Vagina (tissue), 2 donors: ENCODE data around the gene TSPAN13. TPM values are rescaled to one million over a fixed set of nuclear protein-coding genes. Genes with fewer than 3 reads are reported as not detected.

Experiments used
- DNase-seq, 2 donors: peaks; one replicate each; pipeline ENCODE4 v3.0.0-alpha.2; 2017; ENCODE audit errors: extremely low spot score in 2 of 2
- H3K27ac ChIP-seq: fragments of 200-600 bp; sonication (generic); one replicate; pipeline ENCODE4 v1.5.1; 2019
- H3K27me3 ChIP-seq: fragments of 200-600 bp; sonication (generic); one replicate; pipeline ENCODE4 v1.5.1; 2019
- H3K36me3 ChIP-seq, 2 donors: fragments of 200-600 bp; sonication (generic); one replicate each; pipeline ENCODE4 v1.5.1; 2017 to 2019
- H3K4me1 ChIP-seq: fragments of 200-600 bp; sonication (generic); one replicate; pipeline ENCODE4 v1.5.1; 2019
- H3K4me3 ChIP-seq, 2 donors: fragments of 200-600 bp; sonication (generic); 1 replicate in 1 of 2; 2 replicates in 1 of 2; pipeline ENCODE4 v1.5.1; 2016 to 2019
- H3K9me3 ChIP-seq: fragments of 200-600 bp; sonication (generic); one replicate; pipeline ENCODE4 v1.5.1; 2019
- POLR2A ChIP-seq, 2 donors: fragments of 450-650 bp; IDR thresholded peaks; one replicate each; pipeline ENCODE4 v1.6.1; 2017; ENCODE audit warnings: antibody characterized with exemption in 2 of 2, mild to moderate bottlenecking in 2 of 2, moderate library complexity in 2 of 2
- POLR2AphosphoS5 ChIP-seq, 2 donors: sonication (generic); formaldehyde crosslinking; IDR thresholded peaks; one replicate each; pipeline ENCODE4 v1.9.0; 2017; ENCODE audit warnings: antibody characterized with exemption in 2 of 2, mild to moderate bottlenecking in 2 of 2, low read depth in 1 of 2; ENCODE audit not compliant: insufficient read depth in 1 of 2
- intact Hi-C: fragments of 100-400 bp; cut with DNase I; formaldehyde crosslinking; loops from one replicate; pipeline ENCODE4 v1.15.1; 2023
- total RNA-seq: library from RNA; depleted of rRNA; stranded (reverse); fragments of >200 nt; gene quantifications from one replicate; pipeline ENCODE4 v1.2.3, GENCODE V29; 2016
- TF ChIP-seq, protein P1 (sequence below), 3 experiments: fragments of 450-650 bp in 2 of 3; fragments of 200-600 bp in 1 of 3; sonication (generic) in 1 of 3; IDR thresholded peaks; one replicate each; pipeline ENCODE4 v1.5.1; 2017 to 2019; ENCODE audit warnings: antibody characterized with exemption in 3 of 3, mild to moderate bottlenecking in 2 of 3, moderate library complexity in 2 of 3

Gene TSPAN13
- total RNA-seq, 1 donor from 2014 or later = 13.8 TPM

DNA sequence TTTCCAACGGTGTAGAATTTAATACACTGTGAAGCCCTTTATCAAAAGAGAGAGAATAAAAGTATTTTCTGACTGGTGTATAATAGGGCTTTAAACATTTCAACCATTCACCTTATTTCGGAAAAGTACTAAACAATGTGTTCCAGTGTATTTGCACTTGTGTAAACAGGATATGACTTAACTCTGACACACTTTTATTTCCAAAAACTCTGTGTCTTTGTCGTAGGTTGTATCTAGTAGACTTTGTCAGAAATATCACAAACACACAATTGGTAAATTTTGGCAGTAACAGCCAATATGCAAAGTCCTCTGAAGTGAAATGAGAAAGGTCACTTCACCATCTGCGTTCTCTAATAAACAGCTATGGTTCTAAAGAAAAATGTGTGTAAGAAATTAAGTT is 10.3 kb upstream of the TSPAN13 start:
- H3K4me1 ChIP-seq = peaks cover 23% of the 10 kb centered on the region
- H3K27me3 ChIP-seq = no peaks in the 10 kb centered on the region
- DNase-seq = no peak
- H3K4me3 ChIP-seq = no peak overlapping the region
- intact Hi-C loops = no loop called here
- no peak overlapping the region for H3K27ac ChIP-seq
- TF ChIP-seq POLR2A (IDR thresholded peaks at IDR 0.05) (no peak), POLR2AphosphoS5 (IDR thresholded peaks at IDR 0.05; ENCODE audit: insufficient read depth in 1 of 2, low read depth in 1 of 2) (no peak)
- TF ChIP-seq, protein P1, sequence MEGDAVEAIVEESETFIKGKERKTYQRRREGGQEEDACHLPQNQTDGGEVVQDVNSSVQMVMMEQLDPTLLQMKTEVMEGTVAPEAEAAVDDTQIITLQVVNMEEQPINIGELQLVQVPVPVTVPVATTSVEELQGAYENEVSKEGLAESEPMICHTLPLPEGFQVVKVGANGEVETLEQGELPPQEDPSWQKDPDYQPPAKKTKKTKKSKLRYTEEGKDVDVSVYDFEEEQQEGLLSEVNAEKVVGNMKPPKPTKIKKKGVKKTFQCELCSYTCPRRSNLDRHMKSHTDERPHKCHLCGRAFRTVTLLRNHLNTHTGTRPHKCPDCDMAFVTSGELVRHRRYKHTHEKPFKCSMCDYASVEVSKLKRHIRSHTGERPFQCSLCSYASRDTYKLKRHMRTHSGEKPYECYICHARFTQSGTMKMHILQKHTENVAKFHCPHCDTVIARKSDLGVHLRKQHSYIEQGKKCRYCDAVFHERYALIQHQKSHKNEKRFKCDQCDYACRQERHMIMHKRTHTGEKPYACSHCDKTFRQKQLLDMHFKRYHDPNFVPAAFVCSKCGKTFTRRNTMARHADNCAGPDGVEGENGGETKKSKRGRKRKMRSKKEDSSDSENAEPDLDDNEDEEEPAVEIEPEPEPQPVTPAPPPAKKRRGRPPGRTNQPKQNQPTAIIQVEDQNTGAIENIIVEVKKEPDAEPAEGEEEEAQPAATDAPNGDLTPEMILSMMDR (IDR thresholded peaks at IDR 0.05) = no peak
- no peaks in the 10 kb centered on the region for H3K36me3 ChIP-seq
- H3K9me3 ChIP-seq = no peaks in the 10 kb centered on the region

DNA sequence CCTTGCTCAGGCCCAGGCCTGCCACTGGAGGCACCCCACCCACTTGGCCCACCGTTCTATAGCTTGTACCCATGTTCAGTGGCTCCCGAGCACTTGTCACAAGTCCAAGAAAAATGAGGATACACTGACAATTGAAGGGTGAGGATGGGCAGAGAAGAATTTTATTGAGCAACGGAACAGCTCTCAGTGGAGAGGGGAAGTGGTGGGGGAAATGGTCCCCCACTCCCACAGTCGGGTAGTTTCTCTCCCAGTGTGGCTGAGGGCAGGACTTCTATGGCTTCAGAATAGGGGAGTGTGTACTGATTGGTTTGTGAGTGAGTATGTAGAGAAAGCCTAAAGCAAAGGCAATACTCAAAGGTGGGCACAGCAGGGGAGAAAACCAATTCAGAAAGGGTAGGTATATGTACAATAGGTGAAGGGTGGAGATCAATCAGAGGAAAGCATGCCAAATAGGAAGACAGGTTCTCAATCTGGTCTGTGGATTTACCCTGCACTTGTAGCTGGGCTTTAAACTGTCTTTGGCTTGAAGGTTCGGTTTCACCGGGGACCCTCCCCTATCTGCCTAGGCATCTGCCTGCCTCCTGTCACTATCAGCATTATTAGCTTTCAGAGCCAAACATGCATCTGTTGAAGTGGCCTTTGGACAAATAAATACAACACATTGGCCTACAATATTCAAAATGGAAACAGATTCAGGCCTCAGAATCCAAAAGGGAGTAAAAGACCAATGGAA is 8.9 kb upstream of the TSPAN13 start:
- H3K27ac ChIP-seq = no peak overlapping the region
- intact Hi-C loops = no loop called here
- no peak for DNase-seq

DNA sequence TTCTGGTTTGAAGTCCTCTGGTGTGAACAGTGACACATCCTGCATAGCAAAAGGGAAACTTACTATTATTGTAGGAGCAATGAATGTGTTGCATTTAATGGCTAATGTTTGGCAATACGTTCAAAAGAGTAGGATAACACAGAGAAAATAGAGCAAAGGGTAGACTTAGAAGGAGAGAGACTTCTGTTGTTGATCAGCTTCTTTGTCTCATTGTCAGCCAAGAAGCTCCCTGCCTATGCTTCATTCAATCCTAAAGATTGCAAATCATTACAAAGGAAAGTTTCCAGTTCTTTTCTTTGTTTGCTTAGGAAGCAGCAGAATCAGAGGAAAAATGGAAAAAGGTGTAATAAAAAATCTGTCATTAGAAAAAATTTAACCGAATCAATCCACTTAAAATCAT is 7.9 kb upstream of the TSPAN13 start:
- intact Hi-C loops = no loop called here
- TF ChIP-seq POLR2A (IDR thresholded peaks at IDR 0.05) = no peak
- TF ChIP-seq POLR2AphosphoS5 (IDR thresholded peaks at IDR 0.05; ENCODE audit: insufficient read depth in 1 of 2, low read depth in 1 of 2) = no peak
- TF ChIP-seq, protein P1 (IDR thresholded peaks at IDR 0.05) = no peak
- Histone ChIP-seq H3K4me3 (no peak overlapping the region), H3K9me3 (no peaks in the 10 kb centered on the region), H3K27me3 (no peaks in the 10 kb centered on the region), H3K36me3 (no peaks in the 10 kb centered on the region), H3K4me1 (peaks cover 9% of the 10 kb centered on the region), H3K27ac (no peak overlapping the region)
- no peak for DNase-seq

More for the DNA sequence above, 8.9 kb upstream of the TSPAN13 start:
- no peak overlapping the region for H3K4me3 ChIP-seq
- no peaks in the 10 kb centered on the region for H3K9me3 ChIP-seq
- peaks cover 18% of the 10 kb centered on the region for H3K4me1 ChIP-seq
- no peak for TF ChIP-seq POLR2AphosphoS5 (IDR thresholded peaks at IDR 0.05; ENCODE audit: insufficient read depth in 1 of 2, low read depth in 1 of 2)
- no peak for TF ChIP-seq POLR2A (IDR thresholded peaks at IDR 0.05)
- TF ChIP-seq, protein P1 (IDR thresholded peaks at IDR 0.05) = no peak
- H3K36me3 ChIP-seq = no peaks in the 10 kb centered on the region
- H3K27me3 ChIP-seq = no peaks in the 10 kb centered on the region

DNA sequence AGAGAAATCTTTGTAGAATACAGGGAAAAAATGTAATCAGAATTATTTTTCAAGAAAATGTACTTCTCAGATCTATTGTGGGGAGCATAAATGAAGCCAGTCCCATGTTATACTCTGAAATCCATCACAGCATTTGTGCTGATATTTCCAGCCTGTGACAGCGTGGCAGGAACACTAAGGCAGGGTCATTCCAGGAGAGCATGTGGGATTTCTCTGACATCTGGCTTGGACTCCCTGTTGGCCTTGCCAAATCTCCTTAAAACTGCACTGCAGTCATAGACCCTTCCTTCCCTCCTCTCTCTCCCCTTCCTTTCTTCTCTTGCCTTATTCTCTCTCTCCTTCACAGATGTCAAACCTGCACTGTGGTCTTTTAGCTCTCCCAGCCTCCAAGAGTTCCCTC is 6.5 kb upstream of the TSPAN13 start:
- intact Hi-C loops = no loop called here
- DNase-seq = no peak

More for the DNA sequence above, 6.5 kb upstream of the TSPAN13 start:
- H3K4me1 ChIP-seq = peaks cover 4% of the 10 kb centered on the region
- no peaks in the 10 kb centered on the region for H3K9me3 ChIP-seq
- TF ChIP-seq POLR2A (IDR thresholded peaks at IDR 0.05) (no peak), POLR2AphosphoS5 (IDR thresholded peaks at IDR 0.05; ENCODE audit: insufficient read depth in 1 of 2, low read depth in 1 of 2) (no peak)
- TF ChIP-seq, protein P1 (IDR thresholded peaks at IDR 0.05) = no peak
- no peaks in the 10 kb centered on the region for H3K36me3 ChIP-seq
- no peak overlapping the region for H3K27ac ChIP-seq
- H3K27me3 ChIP-seq = no peaks in the 10 kb centered on the region
- no peak overlapping the region for H3K4me3 ChIP-seq
